ENCODE measurements around the gene MSMP. TPM values are rescaled to one million over a fixed set of nuclear protein-coding genes. Genes with fewer than 3 reads are reported as not detected.

MSMP gene
- total RNA-seq, 1 experiment from 2014 or later, result 2.1 TPM

DNA sequence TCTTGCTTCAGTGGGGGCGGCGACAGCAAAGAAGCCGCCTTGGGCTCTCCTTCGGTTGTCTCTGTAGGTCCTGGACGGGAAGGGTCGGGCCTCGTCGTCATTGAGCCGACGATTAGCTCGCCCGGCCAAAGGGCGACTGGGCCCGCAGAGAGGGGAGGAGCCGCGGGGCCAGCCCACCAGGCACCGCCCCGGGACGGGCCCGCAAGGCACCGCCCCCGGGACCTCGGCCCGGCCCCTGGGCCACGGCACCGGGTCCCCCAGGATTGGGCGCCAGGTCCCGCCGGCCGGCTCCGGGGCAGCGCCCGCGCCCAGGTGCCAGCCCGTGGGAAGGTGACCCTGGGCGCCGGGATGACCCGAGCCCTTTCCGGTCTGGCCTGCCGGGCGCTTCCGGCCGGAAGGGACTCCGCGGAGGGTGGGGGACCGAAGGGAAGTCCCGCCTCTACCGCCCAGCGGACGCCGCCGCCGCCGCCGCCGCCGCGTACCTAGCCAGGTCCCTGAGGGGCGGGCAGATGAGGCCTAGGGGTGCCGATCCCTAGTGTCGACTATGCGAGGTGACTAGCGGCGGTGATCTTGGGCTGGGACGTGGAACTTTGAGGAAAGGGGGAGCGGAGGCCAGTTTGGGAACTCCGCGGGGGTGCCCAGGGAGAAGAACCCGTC lies 5.1 kb downstream of the MSMP start, which contains the start of the genes GBA2 and RGP1 (continued):
- TF ChIP-seq, protein P1, sequence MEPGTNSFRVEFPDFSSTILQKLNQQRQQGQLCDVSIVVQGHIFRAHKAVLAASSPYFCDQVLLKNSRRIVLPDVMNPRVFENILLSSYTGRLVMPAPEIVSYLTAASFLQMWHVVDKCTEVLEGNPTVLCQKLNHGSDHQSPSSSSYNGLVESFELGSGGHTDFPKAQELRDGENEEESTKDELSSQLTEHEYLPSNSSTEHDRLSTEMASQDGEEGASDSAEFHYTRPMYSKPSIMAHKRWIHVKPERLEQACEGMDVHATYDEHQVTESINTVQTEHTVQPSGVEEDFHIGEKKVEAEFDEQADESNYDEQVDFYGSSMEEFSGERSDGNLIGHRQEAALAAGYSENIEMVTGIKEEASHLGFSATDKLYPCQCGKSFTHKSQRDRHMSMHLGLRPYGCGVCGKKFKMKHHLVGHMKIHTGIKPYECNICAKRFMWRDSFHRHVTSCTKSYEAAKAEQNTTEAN (CRISPR knock-in tag; IDR thresholded peaks at IDR 0.05), result no peak
- no peak for TF ChIP-seq SMAD3 (CRISPR knock-in tag; IDR thresholded peaks at IDR 0.05; ENCODE audit: borderline replicate concordance)
- TF ChIP-seq ATF6 (CRISPR knock-in tag; IDR thresholded peaks at IDR 0.05), result no peak
- TF ChIP-seq ZNF671 (CRISPR knock-in tag; IDR thresholded peaks at IDR 0.05), result no peak
- no peak for TF ChIP-seq GTF2I (CRISPR knock-in tag; conservative IDR thresholded peaks at IDR 0.05)
- TF ChIP-seq, protein P2, sequence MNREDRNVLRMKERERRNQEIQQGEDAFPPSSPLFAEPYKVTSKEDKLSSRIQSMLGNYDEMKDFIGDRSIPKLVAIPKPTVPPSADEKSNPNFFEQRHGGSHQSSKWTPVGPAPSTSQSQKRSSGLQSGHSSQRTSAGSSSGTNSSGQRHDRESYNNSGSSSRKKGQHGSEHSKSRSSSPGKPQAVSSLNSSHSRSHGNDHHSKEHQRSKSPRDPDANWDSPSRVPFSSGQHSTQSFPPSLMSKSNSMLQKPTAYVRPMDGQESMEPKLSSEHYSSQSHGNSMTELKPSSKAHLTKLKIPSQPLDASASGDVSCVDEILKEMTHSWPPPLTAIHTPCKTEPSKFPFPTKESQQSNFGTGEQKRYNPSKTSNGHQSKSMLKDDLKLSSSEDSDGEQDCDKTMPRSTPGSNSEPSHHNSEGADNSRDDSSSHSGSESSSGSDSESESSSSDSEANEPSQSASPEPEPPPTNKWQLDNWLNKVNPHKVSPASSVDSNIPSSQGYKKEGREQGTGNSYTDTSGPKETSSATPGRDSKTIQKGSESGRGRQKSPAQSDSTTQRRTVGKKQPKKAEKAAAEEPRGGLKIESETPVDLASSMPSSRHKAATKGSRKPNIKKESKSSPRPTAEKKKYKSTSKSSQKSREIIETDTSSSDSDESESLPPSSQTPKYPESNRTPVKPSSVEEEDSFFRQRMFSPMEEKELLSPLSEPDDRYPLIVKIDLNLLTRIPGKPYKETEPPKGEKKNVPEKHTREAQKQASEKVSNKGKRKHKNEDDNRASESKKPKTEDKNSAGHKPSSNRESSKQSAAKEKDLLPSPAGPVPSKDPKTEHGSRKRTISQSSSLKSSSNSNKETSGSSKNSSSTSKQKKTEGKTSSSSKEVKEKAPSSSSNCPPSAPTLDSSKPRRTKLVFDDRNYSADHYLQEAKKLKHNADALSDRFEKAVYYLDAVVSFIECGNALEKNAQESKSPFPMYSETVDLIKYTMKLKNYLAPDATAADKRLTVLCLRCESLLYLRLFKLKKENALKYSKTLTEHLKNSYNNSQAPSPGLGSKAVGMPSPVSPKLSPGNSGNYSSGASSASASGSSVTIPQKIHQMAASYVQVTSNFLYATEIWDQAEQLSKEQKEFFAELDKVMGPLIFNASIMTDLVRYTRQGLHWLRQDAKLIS (CRISPR knock-in tag; IDR thresholded peaks at IDR 0.05; ENCODE audit: borderline replicate concordance), result no peak
- TF ChIP-seq, protein P3, sequence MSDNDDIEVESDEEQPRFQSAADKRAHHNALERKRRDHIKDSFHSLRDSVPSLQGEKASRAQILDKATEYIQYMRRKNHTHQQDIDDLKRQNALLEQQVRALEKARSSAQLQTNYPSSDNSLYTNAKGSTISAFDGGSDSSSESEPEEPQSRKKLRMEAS (CRISPR knock-in tag; IDR thresholded peaks at IDR 0.05), result no peak
- TF ChIP-seq, protein P4, sequence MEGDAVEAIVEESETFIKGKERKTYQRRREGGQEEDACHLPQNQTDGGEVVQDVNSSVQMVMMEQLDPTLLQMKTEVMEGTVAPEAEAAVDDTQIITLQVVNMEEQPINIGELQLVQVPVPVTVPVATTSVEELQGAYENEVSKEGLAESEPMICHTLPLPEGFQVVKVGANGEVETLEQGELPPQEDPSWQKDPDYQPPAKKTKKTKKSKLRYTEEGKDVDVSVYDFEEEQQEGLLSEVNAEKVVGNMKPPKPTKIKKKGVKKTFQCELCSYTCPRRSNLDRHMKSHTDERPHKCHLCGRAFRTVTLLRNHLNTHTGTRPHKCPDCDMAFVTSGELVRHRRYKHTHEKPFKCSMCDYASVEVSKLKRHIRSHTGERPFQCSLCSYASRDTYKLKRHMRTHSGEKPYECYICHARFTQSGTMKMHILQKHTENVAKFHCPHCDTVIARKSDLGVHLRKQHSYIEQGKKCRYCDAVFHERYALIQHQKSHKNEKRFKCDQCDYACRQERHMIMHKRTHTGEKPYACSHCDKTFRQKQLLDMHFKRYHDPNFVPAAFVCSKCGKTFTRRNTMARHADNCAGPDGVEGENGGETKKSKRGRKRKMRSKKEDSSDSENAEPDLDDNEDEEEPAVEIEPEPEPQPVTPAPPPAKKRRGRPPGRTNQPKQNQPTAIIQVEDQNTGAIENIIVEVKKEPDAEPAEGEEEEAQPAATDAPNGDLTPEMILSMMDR (IDR thresholded peaks at IDR 0.05), result no peak
- TF ChIP-seq CREB1 (CRISPR knock-in tag; IDR thresholded peaks at IDR 0.05), result no peak
- TF ChIP-seq ETV6 (CRISPR knock-in tag; IDR thresholded peaks at IDR 0.05), result peak; percentile 37; the same call in 1 of the 2 replicates
- no peak for TF ChIP-seq ZNF416 (CRISPR knock-in tag; IDR thresholded peaks at IDR 0.05)
- TF ChIP-seq CREM (CRISPR knock-in tag; IDR thresholded peaks at IDR 0.05), result no peak
- peak; percentile 73; the same call in 1 of the 2 replicates for TF ChIP-seq ESRRA (CRISPR knock-in tag; IDR thresholded peaks at IDR 0.05; ENCODE audit: borderline replicate concordance)
- no peak for TF ChIP-seq MXD4 (CRISPR knock-in tag; IDR thresholded peaks at IDR 0.05; ENCODE audit: borderline replicate concordance)
- TF ChIP-seq ZNF396 (CRISPR knock-in tag; IDR thresholded peaks at IDR 0.05; ENCODE audit: borderline replicate concordance), result no peak
- TF ChIP-seq, protein P5, sequence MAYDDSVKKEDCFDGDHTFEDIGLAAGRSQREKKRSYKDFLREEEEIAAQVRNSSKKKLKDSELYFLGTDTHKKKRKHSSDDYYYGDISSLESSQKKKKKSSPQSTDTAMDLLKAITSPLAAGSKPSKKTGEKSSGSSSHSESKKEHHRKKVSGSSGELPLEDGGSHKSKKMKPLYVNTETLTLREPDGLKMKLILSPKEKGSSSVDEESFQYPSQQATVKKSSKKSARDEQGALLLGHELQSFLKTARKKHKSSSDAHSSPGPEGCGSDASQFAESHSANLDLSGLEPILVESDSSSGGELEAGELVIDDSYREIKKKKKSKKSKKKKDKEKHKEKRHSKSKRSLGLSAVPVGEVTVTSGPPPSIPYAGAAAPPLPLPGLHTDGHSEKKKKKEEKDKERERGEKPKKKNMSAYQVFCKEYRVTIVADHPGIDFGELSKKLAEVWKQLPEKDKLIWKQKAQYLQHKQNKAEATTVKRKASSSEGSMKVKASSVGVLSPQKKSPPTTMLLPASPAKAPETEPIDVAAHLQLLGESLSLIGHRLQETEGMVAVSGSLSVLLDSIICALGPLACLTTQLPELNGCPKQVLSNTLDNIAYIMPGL (CRISPR knock-in tag; IDR thresholded peaks at IDR 0.05), result no peak; the same call in 1 of the 2 replicates
- TF ChIP-seq KAT7 (CRISPR knock-in tag; IDR thresholded peaks at IDR 0.05; ENCODE audit: borderline replicate concordance), result peak; percentile 51; the same call in 1 of the 2 replicates
- no peak for TF ChIP-seq ATF2 (CRISPR knock-in tag; IDR thresholded peaks at IDR 0.05; ENCODE audit: borderline replicate concordance, low read depth)
- peak; percentile 52; the same call in 1 of the 2 replicates for TF ChIP-seq FOXK1 (CRISPR knock-in tag; IDR thresholded peaks at IDR 0.05)

Measured in WTC11 (cell line).